ENCODE measurements around the gene ESRRB.

The ESRRB gene

DNA sequence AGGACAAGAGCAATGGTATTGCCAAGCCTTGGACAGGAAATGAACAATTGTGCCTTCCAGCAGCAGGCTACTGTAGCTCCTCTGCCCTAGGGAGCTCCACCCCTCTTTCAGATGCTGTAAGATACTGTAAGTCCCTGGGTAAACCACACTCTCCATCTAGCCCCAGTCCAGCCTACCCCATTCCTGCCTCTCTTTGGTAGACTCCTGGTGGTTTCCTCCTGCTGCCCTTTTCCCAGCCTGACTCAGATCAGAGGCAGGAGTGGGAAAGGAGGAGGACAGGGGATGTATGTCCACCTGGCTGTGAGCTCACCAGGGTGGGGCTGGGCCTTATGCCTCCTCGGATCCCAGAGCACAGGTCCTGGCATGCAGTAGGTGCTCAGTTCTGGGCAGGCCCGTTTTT, 174.6 kb downstream of the ESRRB start:
- DNase-seq = no peak

DNA sequence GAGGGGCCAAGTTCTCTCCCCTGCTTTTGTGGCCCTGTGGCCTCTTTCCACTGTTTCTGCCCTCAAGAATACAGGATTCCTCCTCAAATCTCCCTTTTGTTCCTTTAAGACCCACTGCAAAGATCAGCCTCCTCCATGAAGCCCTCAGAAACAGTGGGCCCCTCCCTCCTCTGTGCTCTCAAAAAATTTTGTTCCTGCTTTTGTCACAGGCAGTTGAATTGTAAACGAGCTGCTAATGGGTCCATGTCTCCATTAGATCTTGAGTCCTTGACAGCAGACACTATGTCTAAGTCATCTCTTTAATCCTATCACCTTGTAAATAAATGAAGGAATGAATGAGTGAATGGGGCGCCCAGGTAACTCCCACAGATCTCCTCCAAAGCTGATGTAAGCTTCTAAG, 175.2 kb downstream of the ESRRB start:
- no peak for DNase-seq

All from kidney glomerular epithelial cell (primary cell).